GM23248 (cell line): ENCODE data around the gene KLF13.

ENCODE experiments used
- EZH2 ChIP-seq: fragments of 200-600 bp; sonication (generic); IDR thresholded peaks from 2 replicates; pipeline ENCODE4 v1.6.1; 2018; ENCODE audit warnings: antibody characterized with exemption, mild to moderate bottlenecking; ENCODE audit not compliant: insufficient read depth, poor library complexity, severe bottlenecking
- EZH2phosphoT487 ChIP-seq: fragments of 200-600 bp; sonication (generic); IDR thresholded peaks from 2 replicates; pipeline ENCODE4 v1.6.1; 2018; ENCODE audit warnings: antibody characterized with exemption, moderate library complexity, mild to moderate bottlenecking, low read depth; ENCODE audit not compliant: insufficient read depth

- TF ChIP-seq EZH2 (no peak), EZH2phosphoT487 (no peak)
These were observed 1.9 kb downstream of the KLF13 start for GRCh38 chr15:31328428-31328968.
